GM12878 (cell line): Measurements from ENCODE around the gene HOXC12. TPM values are rescaled to one million over a fixed set of nuclear protein-coding genes. Genes with fewer than 3 reads are reported as not detected.

Experiments
- ATAC-seq: fragments of 200-7000 bp; cut with Tn5 transposase; 3 replicates; pipeline ENCODE4 v1.9.1; 2020; ENCODE audit warnings: mild to moderate bottlenecking, moderate library complexity
- BruUV-seq: library from RNA; stranded (reverse); fragments of 400-500 nt; replicated peaks from 2 replicates; lab custom pipeline; 2021; lab: Mats Ljungman, UMichigan
- CTCF ChIA-PET: fragments of 300-600 bp; sonication (Branson Sonifier 250); formaldehyde crosslinking; extraction: SDS; loops from one replicate; lab custom pipeline; 2021; ENCODE audit warnings: inconsistent platforms; lab: Yijun Ruan, JAX
- POLR2A ChIA-PET: fragments of 350-600 bp; formaldehyde crosslinking; extraction: SDS; loops from one replicate; lab custom pipeline; 2021; ENCODE audit warnings: inconsistent platforms; lab: Charles Lee
- RAD21 ChIA-PET: fragments of 300-600 bp; sonication (Branson Sonifier 250); formaldehyde crosslinking; loops from one replicate; lab custom pipeline; 2023; ENCODE audit warnings: antibody characterized with exemption; ENCODE audit not compliant: unreplicated experiment; lab: Charles Lee
- SMC1A ChIA-PET: fragments of 300-600 bp; sonication (Branson Sonifier 250); formaldehyde crosslinking; loops from one replicate; lab custom pipeline; 2023; ENCODE audit not compliant: unreplicated experiment, uncharacterized antibody; lab: Charles Lee
- DNase-seq: peaks from one replicate; pipeline ENCODE4 v3.0.0-alpha.2; 2011; ENCODE audit warnings: low read depth, low spot score
- FAIRE-seq: peaks from 3 replicates; lab custom pipeline; 2011; peaks lifted over from hg19 to GRCh38; lab: Jason Lieb, UNC
- H2AFZ ChIP-seq: 2 replicates; pipeline ENCODE4 v1.6.0; 2011; ENCODE audit warnings: low read depth, low read length, control low read depth; ENCODE audit not compliant: control insufficient read depth
- H3K27ac ChIP-seq: 2 replicates; pipeline ENCODE4 v1.5.1; 2011; ENCODE audit warnings: control low read depth; ENCODE audit not compliant: control insufficient read depth, insufficient read depth
- H3K27me3 ChIP-seq, 2 experiments: replicated peaks in 1 of 2; 2 replicates each; pipeline versions ENCODE4 v1.6.0 to v1.6.1; 2011; ENCODE audit warnings: low read length in 1 of 2; ENCODE audit not compliant: control insufficient read depth in 2 of 2, insufficient read depth in 2 of 2
- H3K36me3 ChIP-seq, 2 experiments: 2 replicates each; pipeline ENCODE4 v1.5.1; 2011; ENCODE audit warnings: low read length in 1 of 2; ENCODE audit not compliant: control insufficient read depth in 2 of 2, insufficient read depth in 2 of 2
- H3K4me1 ChIP-seq: 2 replicates; pipeline ENCODE4 v1.6.1; 2011; ENCODE audit warnings: mild to moderate bottlenecking, low read length, moderate library complexity, mixed read lengths; ENCODE audit not compliant: control insufficient read depth, insufficient read depth
- H3K4me2 ChIP-seq: 2 replicates; pipeline ENCODE4 v1.6.0; 2011; ENCODE audit warnings: control low read depth; ENCODE audit not compliant: control insufficient read depth, insufficient read depth
- H3K4me3 ChIP-seq: fragments of 200-600 bp; sonication (generic); 2 replicates; pipeline ENCODE4 v1.5.1; 2016
- H3K79me2 ChIP-seq: 2 replicates; pipeline ENCODE4 v1.6.0; 2011; ENCODE audit warnings: low read length; ENCODE audit not compliant: control insufficient read depth, insufficient read depth
- H3K9ac ChIP-seq: 2 replicates; pipeline ENCODE4 v1.8.0; 2011; ENCODE audit warnings: low read length, control low read depth, mixed read lengths; ENCODE audit not compliant: control insufficient read depth, insufficient read depth
- H3K9me3 ChIP-seq: replicated peaks from 3 replicates; pipeline ENCODE4 v1.5.1; 2011; ENCODE audit warnings: mild to moderate bottlenecking, low read length; ENCODE audit not compliant: control insufficient read depth, insufficient read depth
- H4K20me1 ChIP-seq: 2 replicates; pipeline ENCODE4 v1.6.0; 2011; ENCODE audit not compliant: control insufficient read depth, insufficient read depth
- EZH2 ChIP-seq: IDR thresholded peaks from 2 replicates; pipeline ENCODE4 v1.6.1; 2012; ENCODE audit warnings: low read depth, mild to moderate bottlenecking, control low read depth, inconsistent platforms, low read length, borderline replicate concordance; ENCODE audit not compliant: control insufficient read depth
- HCFC1 ChIP-seq: fragments of 150-350 bp; IDR thresholded peaks from 2 replicates; pipeline ENCODE4 v1.6.1; 2014; ENCODE audit warnings: low read length
- SUZ12 ChIP-seq: fragments of 200-600 bp; sonication (generic); IDR thresholded peaks from one replicate; pipeline ENCODE4 v1.6.1; 2018; ENCODE audit warnings: antibody characterized with exemption, mild to moderate bottlenecking; ENCODE audit not compliant: unreplicated experiment
- WGBS: methylation state at CpG from one replicate; pipeline ENCODE4 v1.1.6; 2016; ENCODE audit warnings: low lambda C conversion rate; ENCODE audit not compliant: insufficient replicate concordance, insufficient coverage; ENCODE audit errors: missing lambda C conversion rate; 5-methylcytosine and 5-hydroxymethylcytosine counted together
- in situ Hi-C: fragments of 300-500 bp; cut with MboI; formaldehyde crosslinking; loops from 9 replicates; pipeline ENCODE4 v1.14.3; 2018; ENCODE audit warnings: mixed read lengths
- intact Hi-C: fragments of 100-400 bp; cut with micrococcal nuclease; formaldehyde crosslinking; loops from one replicate; pipeline ENCODE4 v1.14.2; 2022; ENCODE audit not compliant: unreplicated experiment
- polyA plus RNA-seq, 11 experiments: library from polyadenylated mRNA; depleted of rRNA in 4 of 11; unstranded in 6 of 11; stranded (reverse) in 5 of 11; fragments of >200 nt; fragmentation: Nextera tagmentation in 4 of 11; fragmentation: Illumina TruSeq in 1 of 11; extraction: Ambion mirVana in 4 of 11; extraction: Trizol in 1 of 11; gene quantifications; 1 replicate in 1 of 11; 2 replicates in 10 of 11; pipeline versions ENCODE4 v1.2.1 to v1.2.3, GENCODE V29; 2011 to 2016; ENCODE audit warnings: inconsistent platforms in 2 of 11, missing spikeins in 2 of 11, low read depth in 1 of 11
- total RNA-seq, 4 experiments: library from RNA; depleted of rRNA in 3 of 4; stranded (reverse); fragments of >200 nt in 3 of 4; fragmentation: Illumina TruSeq in 1 of 4; extraction: Trizol in 1 of 4; gene quantifications; 2 replicates each; pipeline versions ENCODE4 v1.2.1 to v1.2.3, GENCODE V29; 2013 to 2021
- TF ChIP-seq, protein P1 (sequence below): fragments of 450-650 bp; IDR thresholded peaks from 2 replicates; pipeline ENCODE4 v1.6.1; 2016; ENCODE audit warnings: mild to moderate bottlenecking
- TF ChIP-seq, protein P2 (sequence below): IDR thresholded peaks from 2 replicates; pipeline ENCODE4 v1.6.1; 2012; ENCODE audit warnings: low read depth, low read length, improper control_type of control experiment

HOXC12 gene
- total and polyA plus RNA-seq, 10 of the 15 experiments (the other 5 are each of a cell fraction or from before 2014, with no cell fraction given): not detected

DNA sequence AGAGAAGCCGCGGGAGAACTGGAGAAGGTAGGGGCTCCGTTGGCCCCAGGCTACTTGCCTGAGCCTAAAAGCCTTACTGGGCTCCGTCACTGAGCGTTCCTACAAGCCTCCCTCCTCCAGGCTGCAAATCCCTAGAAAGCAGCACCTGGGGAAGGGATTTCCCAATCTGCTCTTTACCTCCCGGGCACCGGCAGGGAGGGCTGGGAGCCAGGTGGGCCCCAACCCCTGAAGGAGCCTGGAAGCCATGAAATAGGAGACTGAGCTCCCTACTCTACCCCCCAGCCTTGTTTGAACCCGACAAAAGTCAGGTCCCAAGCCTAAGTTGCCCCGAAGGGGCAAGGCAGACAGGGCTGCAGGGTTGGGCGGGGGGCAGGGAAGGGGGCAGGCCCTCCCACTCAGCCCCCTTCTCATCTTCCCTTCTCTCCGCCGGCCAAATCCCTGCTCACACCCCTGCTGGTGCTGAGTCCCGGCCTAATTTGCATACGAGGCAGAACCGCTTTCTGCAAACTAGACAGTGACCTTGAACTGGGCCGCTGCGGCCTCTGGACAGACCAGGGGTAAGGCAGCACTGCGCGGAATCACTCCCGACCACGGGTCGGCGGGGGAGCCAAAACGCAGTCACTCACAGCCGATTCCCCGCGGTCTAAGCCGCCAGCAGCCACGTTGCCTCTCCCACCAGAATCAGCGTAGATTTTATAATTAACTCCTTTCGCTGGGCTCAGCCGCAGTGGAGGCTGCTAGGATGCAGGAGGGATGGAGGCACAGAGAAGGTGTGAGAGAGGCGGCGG lies 3.7 kb upstream of the HOXC12 start:
- H3K36me3 ChIP-seq: no peaks in the 10 kb centered on the region
- H3K79me2 ChIP-seq: no peaks in the 10 kb centered on the region
- SMC1A ChIA-PET: no interaction called here
- no peak overlapping the region for H3K4me3 ChIP-seq
- no peak for DNase-seq
- CTCF ChIA-PET: no interaction called here
- 43% methylated on average over 34 of the region's 34 CpGs for whole genome bisulfite sequencing
- BruUV-seq: no TSS peak
- FAIRE-seq: no peak
- no peak overlapping the region for H3K9ac ChIP-seq
- RAD21 ChIA-PET: no interaction called here
- ATAC-seq: no peak
- no peak overlapping the region for H3K4me2 ChIP-seq
- H4K20me1 ChIP-seq: no peaks in the 10 kb centered on the region
- in situ Hi-C loops: no loop called here
- no peak overlapping the region for H3K27ac ChIP-seq
- no peak overlapping the region for H2AFZ ChIP-seq
- intact Hi-C loops: no loop called here
- TF ChIP-seq SUZ12 (peak; percentile 36), HCFC1 (no peak)
- TF ChIP-seq, protein P1, sequence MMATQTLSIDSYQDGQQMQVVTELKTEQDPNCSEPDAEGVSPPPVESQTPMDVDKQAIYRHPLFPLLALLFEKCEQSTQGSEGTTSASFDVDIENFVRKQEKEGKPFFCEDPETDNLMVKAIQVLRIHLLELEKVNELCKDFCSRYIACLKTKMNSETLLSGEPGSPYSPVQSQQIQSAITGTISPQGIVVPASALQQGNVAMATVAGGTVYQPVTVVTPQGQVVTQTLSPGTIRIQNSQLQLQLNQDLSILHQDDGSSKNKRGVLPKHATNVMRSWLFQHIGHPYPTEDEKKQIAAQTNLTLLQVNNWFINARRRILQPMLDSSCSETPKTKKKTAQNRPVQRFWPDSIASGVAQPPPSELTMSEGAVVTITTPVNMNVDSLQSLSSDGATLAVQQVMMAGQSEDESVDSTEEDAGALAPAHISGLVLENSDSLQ: no peak
- H3K27me3 ChIP-seq: peaks cover 35 to 37% of the 10 kb centered on the region in 2 experiments
- POLR2A ChIA-PET: no interaction called here
- no peaks in the 10 kb centered on the region for H3K4me1 ChIP-seq
- no peaks in the 10 kb centered on the region for H3K9me3 ChIP-seq

DNA sequence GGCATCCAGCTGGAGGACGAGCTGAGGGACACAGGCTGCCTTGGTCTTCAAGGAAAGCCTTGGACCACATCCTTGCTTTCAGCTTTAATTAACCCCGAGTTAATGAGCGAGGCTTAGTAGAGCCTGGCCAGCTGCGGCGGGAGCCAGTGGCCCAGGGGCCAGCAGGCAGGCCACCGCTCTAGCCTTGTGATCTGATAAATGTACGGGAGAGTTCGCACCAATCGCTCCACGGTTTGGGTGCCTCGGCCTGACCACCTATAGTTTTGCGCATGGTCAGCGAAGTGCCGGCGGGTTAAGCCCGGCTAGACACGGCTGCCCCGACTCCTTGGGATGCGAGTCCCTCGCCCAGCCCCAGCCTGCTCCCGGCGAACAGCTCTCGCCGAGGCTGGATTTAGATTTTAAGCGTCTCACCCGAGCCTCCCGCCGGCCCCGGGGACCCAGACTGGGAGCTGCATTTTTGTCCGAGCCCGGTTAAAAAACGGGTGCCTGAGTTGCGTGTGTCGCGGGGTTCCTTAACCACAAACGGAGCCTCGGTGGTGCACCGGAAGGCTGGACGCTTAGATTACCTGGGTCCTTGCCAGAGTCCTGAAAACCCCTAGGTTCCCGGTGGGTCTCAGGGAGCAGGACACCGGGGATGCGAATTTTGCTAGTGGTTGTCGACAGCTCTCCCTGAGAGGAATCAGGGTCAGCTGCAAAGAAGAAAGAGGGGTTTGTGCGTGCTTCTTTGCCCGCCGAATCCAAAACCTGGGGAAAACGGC lies 2.9 kb upstream of the HOXC12 start:
- DNase-seq: no peak
- TF ChIP-seq, protein P2, sequence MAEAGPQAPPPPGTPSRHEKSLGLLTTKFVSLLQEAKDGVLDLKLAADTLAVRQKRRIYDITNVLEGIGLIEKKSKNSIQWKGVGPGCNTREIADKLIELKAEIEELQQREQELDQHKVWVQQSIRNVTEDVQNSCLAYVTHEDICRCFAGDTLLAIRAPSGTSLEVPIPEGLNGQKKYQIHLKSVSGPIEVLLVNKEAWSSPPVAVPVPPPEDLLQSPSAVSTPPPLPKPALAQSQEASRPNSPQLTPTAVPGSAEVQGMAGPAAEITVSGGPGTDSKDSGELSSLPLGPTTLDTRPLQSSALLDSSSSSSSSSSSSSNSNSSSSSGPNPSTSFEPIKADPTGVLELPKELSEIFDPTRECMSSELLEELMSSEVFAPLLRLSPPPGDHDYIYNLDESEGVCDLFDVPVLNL: no peak
- TF ChIP-seq EZH2: peak; percentile 61; the same call in 1 of the 2 replicates
- TF ChIP-seq, all 136 proteins: peak for 1
- H3K79me2 ChIP-seq: no peaks in the 10 kb centered on the region
- no peak overlapping the region for H2AFZ ChIP-seq
- POLR2A ChIA-PET: no interaction called here
- in situ Hi-C loops: no loop called here
- FAIRE-seq (no peak), ATAC-seq (no peak)
- H3K9me3 ChIP-seq: no peaks in the 10 kb centered on the region
- SMC1A ChIA-PET: no interaction called here
- peaks cover 37 to 43% of the 10 kb centered on the region in 2 experiments for H3K27me3 ChIP-seq
- H3K4me1 ChIP-seq: no peaks in the 10 kb centered on the region
- H3K27ac ChIP-seq: no peak overlapping the region
- H3K4me3 ChIP-seq: no peak overlapping the region
- H3K9ac ChIP-seq: no peak overlapping the region
- WGBS: 26% methylated on average over 47 of the region's 47 CpGs
- CTCF ChIA-PET: interaction anchor here (0.6 kb wide), 1 partner anchor 13 kb away, joined by 3 read pairs; no protein-coding TSS in a partner anchor
- RAD21 ChIA-PET: interaction anchor here (1.3 kb wide), 1 partner anchor 249 kb away, joined by 3 read pairs; no protein-coding TSS in a partner anchor
- H3K36me3 ChIP-seq: no peaks in the 10 kb centered on the region
- no peaks in the 10 kb centered on the region for H4K20me1 ChIP-seq
- no peak overlapping the region for H3K4me2 ChIP-seq
- no TSS peak for BruUV-seq
- intact Hi-C loops: no loop called here
